Pancreas (tissue), 10 donors: ENCODE results near the gene ZBTB1. TPM values are rescaled to one million over a fixed set of nuclear protein-coding genes. Genes with fewer than 3 reads are reported as not detected.

Experiments
- ATAC-seq, 4 donors: fragments of 200-7000 bp; cut with Tn5 transposase; one replicate each; pipeline versions ENCODE4 v1.8.0 to v1.9.1; 2020; ENCODE audit warnings: mild to moderate bottlenecking in 4 of 4, moderate library complexity in 4 of 4
- DNase-seq, 6 donors: peaks; one replicate each; pipeline ENCODE4 v3.0.0-alpha.2; 2020
- FAIRE-seq: peaks from 2 replicates; lab custom pipeline; 2012; peaks lifted over from hg19 to GRCh38; lab: Jason Lieb, UNC
- H3K27ac ChIP-seq, 4 donors: fragments of 200-600 bp; sonication (generic); 1 replicate in 3 of 4; 2 replicates in 1 of 4; pipeline versions ENCODE4 v1.5.0 to v1.8.0; 2020
- H3K27me3 ChIP-seq, 4 donors: fragments of 200-600 bp; one replicate each; pipeline ENCODE4 v1.8.0; 2021
- H3K36me3 ChIP-seq, 3 donors: fragments of 200-600 bp; sonication (generic) in 1 of 3; one replicate each; pipeline versions ENCODE4 v1.5.0 to v1.8.0; 2020 to 2021
- H3K4me1 ChIP-seq, 3 donors: fragments of 200-600 bp; one replicate each; pipeline ENCODE4 v1.8.0; 2021
- H3K4me3 ChIP-seq, 4 donors: fragments of 200-600 bp; sonication (generic) in 2 of 4; one replicate each; pipeline versions ENCODE4 v1.5.0 to v1.8.0; 2020 to 2021
- H3K9me3 ChIP-seq, 4 donors: fragments of 200-600 bp; one replicate each; pipeline ENCODE4 v1.8.0; 2021
- WGBS, 2 donors: extraction: QIAGEN DNeasy Blood & Tissue Kit; methylation state at CpG; one replicate each; pipeline ENCODE4 v1.1.7; 2013; 5-methylcytosine and 5-hydroxymethylcytosine counted together
- intact Hi-C, 3 donors: fragments of 100-400 bp; cut with DNase I; formaldehyde crosslinking; loops; one replicate each; pipeline versions ENCODE4 v1.11.1 to v1.14.2; 2022
- polyA plus RNA-seq, 2 donors: library from polyadenylated mRNA; stranded (reverse); fragments of 200-250 nt; gene quantifications; one replicate each; pipeline ENCODE4 v1.2.3, GENCODE V29; 2013
- total RNA-seq, 6 donors: library from RNA; stranded (reverse); fragmentation: NEBNext Ultra II Directional in 4 of 6; extraction: Animal tissue kit (Norgen Biotek cat#: 25700) in 4 of 6; gene quantifications; one replicate each; pipeline versions ENCODE4 v1.2.1 to v1.2.4, GENCODE V29; 2021 to 2023
- TF ChIP-seq, protein P1 (sequence below), 4 donors: fragments of 200-600 bp; sonication (generic) in 3 of 4; IDR thresholded peaks; one replicate each; pipeline versions ENCODE4 v1.5.0 to v1.8.0; 2021; ENCODE audit warnings: antibody characterized with exemption in 4 of 4
- donor health status: healthy with polysubstance abuse.
- donor health status: DM: no; HTN: no; CAD: no; lungs with moderate emphysema.
- donor health status: DM: no; HTN: no; CAD: no.
- donor health status: control.
- donor health status: control.
- donor health status: Bipolar disorder and iron deficiency.
- donor health status: DM: yes; HTN: yes; CAD: no.
- donor health status: DM: no; HTN: no; CAD: no.
- donor health status: DM: no; HTN: no; CAD: no.
- donor health status: DM: yes; HTN: yes; CAD: no.

ZBTB1 gene
- total and polyA plus RNA-seq, 8 donors, result 8.7 to 24.3 (median 11.9) TPM

DNA sequence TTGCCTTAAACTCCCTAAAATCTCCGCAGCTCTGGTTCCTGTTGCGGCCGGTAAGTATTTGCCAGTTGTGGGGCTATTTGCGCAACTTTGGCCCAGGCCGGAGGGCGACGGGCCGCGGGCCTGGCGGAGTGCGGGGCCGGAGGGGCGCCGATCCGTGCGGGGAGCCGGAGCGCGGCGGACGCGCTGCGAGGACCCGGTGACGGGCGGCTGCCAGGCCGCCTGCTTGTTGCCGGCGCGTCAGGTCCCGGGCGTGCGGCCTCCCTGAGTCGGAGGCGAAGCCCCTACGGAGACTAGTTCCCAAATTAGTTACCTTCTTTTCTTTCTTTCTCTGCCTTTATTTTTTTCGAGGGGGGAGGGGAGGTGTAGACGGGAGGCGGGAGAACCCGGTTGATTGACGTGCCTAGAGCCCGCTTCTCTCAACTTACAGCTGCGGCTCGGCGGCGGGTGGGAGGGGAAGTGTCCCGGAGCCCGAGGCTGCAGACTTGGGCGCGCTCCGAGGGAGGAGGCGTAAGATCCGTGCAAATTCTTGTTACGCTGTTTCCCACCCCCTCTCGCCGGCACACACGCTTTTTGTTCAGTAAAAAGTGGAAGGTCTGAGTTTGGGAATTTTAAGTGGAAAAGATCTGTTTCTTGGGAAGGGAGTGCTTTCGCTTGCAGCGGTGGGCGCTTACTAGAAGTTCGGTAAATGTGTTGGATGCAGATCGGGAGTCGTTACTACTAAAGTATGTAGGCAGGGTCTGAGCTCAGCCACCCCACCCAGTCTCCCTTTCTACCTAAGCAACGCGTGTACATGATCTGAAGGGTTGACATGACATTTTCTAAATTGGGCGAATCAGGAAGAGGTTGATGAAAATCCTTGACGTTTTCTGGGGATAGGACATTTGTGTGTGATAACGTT is 576 bp downstream of the ZBTB1 start:
- Histone ChIP-seq H3K4me1 (peaks cover 16 to 44% (median 20%) of the 10 kb centered on the region in 3 donors), H3K27ac (peak overlapping the region; percentile 97 to 100 (median 99)), H3K4me3 (peak overlapping the region; percentile 74 to 88 (median 84)), H3K9me3 (no peaks in the 10 kb centered on the region), H3K27me3 (no peaks in the 10 kb centered on the region), H3K36me3 (no peaks in the 10 kb centered on the region)
- intact Hi-C loops, result no loop called here
- ATAC-seq (peak; percentile 55 to 70 (median 65)), DNase-seq (peak; percentile 83 to 92 (median 88)), FAIRE-seq (no peak)
- WGBS, 2 donors, result 0 to 1% methylated on average over 65 to 68 of the region's 68 CpGs
- TF ChIP-seq, protein P1, sequence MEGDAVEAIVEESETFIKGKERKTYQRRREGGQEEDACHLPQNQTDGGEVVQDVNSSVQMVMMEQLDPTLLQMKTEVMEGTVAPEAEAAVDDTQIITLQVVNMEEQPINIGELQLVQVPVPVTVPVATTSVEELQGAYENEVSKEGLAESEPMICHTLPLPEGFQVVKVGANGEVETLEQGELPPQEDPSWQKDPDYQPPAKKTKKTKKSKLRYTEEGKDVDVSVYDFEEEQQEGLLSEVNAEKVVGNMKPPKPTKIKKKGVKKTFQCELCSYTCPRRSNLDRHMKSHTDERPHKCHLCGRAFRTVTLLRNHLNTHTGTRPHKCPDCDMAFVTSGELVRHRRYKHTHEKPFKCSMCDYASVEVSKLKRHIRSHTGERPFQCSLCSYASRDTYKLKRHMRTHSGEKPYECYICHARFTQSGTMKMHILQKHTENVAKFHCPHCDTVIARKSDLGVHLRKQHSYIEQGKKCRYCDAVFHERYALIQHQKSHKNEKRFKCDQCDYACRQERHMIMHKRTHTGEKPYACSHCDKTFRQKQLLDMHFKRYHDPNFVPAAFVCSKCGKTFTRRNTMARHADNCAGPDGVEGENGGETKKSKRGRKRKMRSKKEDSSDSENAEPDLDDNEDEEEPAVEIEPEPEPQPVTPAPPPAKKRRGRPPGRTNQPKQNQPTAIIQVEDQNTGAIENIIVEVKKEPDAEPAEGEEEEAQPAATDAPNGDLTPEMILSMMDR (IDR thresholded peaks at IDR 0.05), result no peak

DNA sequence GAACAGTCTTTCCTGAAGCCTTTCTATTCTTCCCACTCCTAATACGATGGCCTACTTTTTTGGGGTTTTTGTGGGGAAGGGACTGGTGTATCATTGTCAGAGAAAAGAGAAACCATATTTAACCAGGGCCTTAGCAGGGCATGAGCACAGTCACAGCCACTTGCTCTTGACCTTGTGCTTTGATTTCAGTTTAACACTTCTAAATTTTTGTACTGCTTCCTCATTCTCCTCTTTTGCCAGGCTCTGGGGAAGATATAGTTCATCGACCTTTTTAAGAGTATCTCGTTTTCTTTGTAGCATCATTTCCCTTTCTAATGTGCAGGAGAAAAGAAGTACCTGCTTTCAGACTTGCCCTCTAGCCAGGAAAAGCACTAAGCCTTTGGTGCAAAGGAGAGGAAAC is 2.2 kb downstream of the ZBTB1 start:
- H3K27me3 ChIP-seq, result no peaks in the 10 kb centered on the region
- no peaks in the 10 kb centered on the region for H3K9me3 ChIP-seq
- intact Hi-C loops, result no loop called here
- FAIRE-seq, result no peak
- peak overlapping the region in 1 of 4 donors; percentile 83 for H3K4me3 ChIP-seq
- peaks cover 12 to 47% (median 21%) of the 10 kb centered on the region in 3 donors for H3K4me1 ChIP-seq
- TF ChIP-seq, protein P1 (IDR thresholded peaks at IDR 0.05), result no peak
- no peak for ATAC-seq
- H3K27ac ChIP-seq, result peak overlapping the region in 2 of 4 donors; percentile 59 to 99
- H3K36me3 ChIP-seq, result no peaks in the 10 kb centered on the region
- DNase-seq, result no peak
- WGBS, 2 donors, result 27 to 38% methylated on average over 3 of the region's 3 CpGs

DNA sequence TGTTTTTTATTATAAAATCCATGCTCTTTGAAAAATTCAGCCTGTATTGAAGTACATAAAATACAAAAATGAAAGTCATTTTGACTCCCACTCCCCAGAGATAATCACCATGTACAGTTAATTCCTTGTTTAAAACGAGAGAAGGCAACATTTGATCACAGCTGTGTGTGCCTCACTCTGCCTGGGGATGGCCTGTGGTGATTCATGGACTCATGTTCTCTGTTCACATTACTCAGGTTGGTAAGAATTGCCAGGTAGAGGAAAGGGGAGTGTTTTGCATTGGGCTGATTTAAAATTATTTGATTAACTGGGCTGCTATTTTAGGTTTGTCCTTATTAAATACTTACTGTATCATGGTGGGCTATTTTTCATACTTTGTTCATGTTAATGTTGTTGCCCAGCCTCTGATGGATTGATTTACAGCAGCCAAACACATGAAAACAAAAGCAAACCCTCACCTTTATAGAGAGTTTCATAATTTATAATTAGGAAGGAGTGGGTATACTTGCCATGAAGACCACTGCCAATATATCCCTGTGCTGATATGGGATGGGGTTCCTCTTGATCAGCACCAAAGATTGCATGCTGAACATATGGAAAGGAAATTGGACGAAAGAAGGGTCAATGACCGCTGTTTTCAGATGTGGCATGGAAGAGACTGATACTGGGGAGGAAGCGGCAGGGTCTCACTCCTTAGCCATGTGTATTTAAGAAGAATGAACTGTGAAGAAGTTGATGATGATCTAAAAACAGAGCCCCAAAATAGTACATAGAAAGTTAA is 3.0 kb downstream of the ZBTB1 start:
- Histone ChIP-seq H3K4me3 (no peak overlapping the region), H3K36me3 (no peaks in the 10 kb centered on the region), H3K9me3 (no peaks in the 10 kb centered on the region), H3K27me3 (no peaks in the 10 kb centered on the region), H3K4me1 (peaks cover 4 to 42% (median 13%) of the 10 kb centered on the region in 3 donors), H3K27ac (peak overlapping the region in 2 of 4 donors; percentile 59 to 99)
- no peak for FAIRE-seq
- ATAC-seq, result no peak
- WGBS, 2 donors, result 72 to 75% methylated on average over 4 of the region's 4 CpGs
- no peak for DNase-seq
- TF ChIP-seq, protein P1 (IDR thresholded peaks at IDR 0.05), result no peak
- intact Hi-C loops, result no loop called here

DNA sequence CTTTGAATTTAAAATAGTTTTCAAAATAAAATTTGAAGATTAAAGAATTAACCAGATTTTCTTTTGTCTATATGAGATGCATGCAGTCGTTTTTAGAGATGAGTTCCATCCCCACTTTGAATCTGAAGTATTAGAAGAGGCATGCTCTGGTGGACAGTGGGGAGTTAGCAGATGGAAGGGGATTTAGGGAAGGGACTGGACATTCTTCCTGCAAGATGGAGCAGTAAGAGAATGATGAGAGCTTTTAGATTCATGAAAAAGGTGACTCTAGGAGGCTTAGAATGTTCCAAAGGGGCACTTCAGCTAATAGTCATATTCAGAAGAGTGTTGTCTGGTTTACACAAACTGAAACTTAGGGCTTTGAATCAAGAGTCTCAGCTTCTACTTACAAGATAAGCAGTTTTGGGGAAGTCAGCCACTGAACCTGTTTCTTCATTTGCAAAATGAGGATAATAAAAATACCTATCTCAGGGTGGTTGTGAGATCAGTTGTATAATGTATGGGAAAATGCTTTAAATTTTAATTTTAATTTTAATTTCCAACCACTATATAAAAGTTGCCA is 3.7 kb downstream of the ZBTB1 start:
- no peaks in the 10 kb centered on the region for H3K36me3 ChIP-seq
- no peak overlapping the region for H3K4me3 ChIP-seq
- WGBS, 2 donors, result 33 to 51% methylated on average over 1 of the region's 1 CpG
- FAIRE-seq (no peak), ATAC-seq (no peak), DNase-seq (no peak)
- H3K27ac ChIP-seq, result no peak overlapping the region
- intact Hi-C loops, result no loop called here
- TF ChIP-seq, protein P1 (IDR thresholded peaks at IDR 0.05), result no peak
- H3K4me1 ChIP-seq, result peaks cover 3 to 42% (median 13%) of the 10 kb centered on the region in 3 donors
- H3K27me3 ChIP-seq, result no peaks in the 10 kb centered on the region
- no peaks in the 10 kb centered on the region for H3K9me3 ChIP-seq
